ENCODE results near the gene SLC7A6.

SLC7A6 gene

GRCh38 chr16:68244481-68244902, 19.8 kb upstream of the SLC7A6 start:
- TF ChIP-seq CTCF (conservative IDR thresholded peaks at IDR 0.05) = no peak
- peak overlapping the region; percentile 55; the same call in 1 of the 2 replicates for H3K27ac ChIP-seq

GRCh38 chr16:68244903-68245853, 19.1 kb upstream of the SLC7A6 start, which contains the start of gene PLA2G15:
Gene PLA2G15, plus strand, starts transcription at chr16:68245373. Its CDS starts 54 bp downstream, at chr16:68245427.
- H3K27ac ChIP-seq = peak within 1 kb of the TSS; percentile 55; the same call in 1 of the 2 replicates
- no peak for TF ChIP-seq CTCF (conservative IDR thresholded peaks at IDR 0.05)

GRCh38 chr16:68246121-68246520, 18.2 kb upstream of the SLC7A6 start:
- TF ChIP-seq CTCF (conservative IDR thresholded peaks at IDR 0.05) = no peak
- H3K27ac ChIP-seq = no peak overlapping the region

GRCh38 chr16:68246666-68247065, 17.7 kb upstream of the SLC7A6 start:
- no peak for TF ChIP-seq CTCF (conservative IDR thresholded peaks at IDR 0.05)
- no peak overlapping the region for H3K27ac ChIP-seq

GRCh38 chr16:68247400-68247799, 16.9 kb upstream of the SLC7A6 start:
- no peak for TF ChIP-seq CTCF (conservative IDR thresholded peaks at IDR 0.05)
- H3K27ac ChIP-seq = no peak overlapping the region

- no peak for TF ChIP-seq CTCF (conservative IDR thresholded peaks at IDR 0.05)
- no peak overlapping the region for H3K27ac ChIP-seq
Observed at GRCh38 chr16:68247932-68248331, 16.4 kb upstream of the SLC7A6 start.

GRCh38 chr16:68249371-68249770, 15.0 kb upstream of the SLC7A6 start:
- no peak for TF ChIP-seq CTCF (conservative IDR thresholded peaks at IDR 0.05)
- H3K27ac ChIP-seq = no peak overlapping the region
